Psoas muscle (tissue), 8 donors: ENCODE results near the gene ZNRD2. TPM values are rescaled to one million over a fixed set of nuclear protein-coding genes. Genes with fewer than 3 reads are reported as not detected.

Experiments
- ATAC-seq, 4 donors: fragments of 200-7000 bp; cut with Tn5 transposase; one replicate each; pipeline ENCODE4 v1.9.1; 2020; ENCODE audit warnings: moderate library complexity in 3 of 4, mild to moderate bottlenecking in 2 of 4
- DNase-seq, 2 donors: peaks; one replicate each; pipeline ENCODE4 v3.0.0-alpha.2; 2020
- H3K27ac ChIP-seq: fragments of 200-600 bp; one replicate; pipeline ENCODE4 v1.8.0; 2022
- H3K27me3 ChIP-seq, 3 donors: fragments of 200-600 bp in 1 of 3; one replicate each; pipeline versions ENCODE4 v1.6.1 to v1.8.0; 2013 to 2022; ENCODE audit warnings: low read length in 2 of 3, mild to moderate bottlenecking in 2 of 3, moderate library complexity in 1 of 3; ENCODE audit not compliant: insufficient read depth in 3 of 3
- H3K36me3 ChIP-seq, 2 donors: fragments of 200-600 bp in 1 of 2; one replicate each; pipeline versions ENCODE4 v1.6.1 to v1.8.0; 2013 to 2022; ENCODE audit warnings: low read depth in 1 of 2, mild to moderate bottlenecking in 1 of 2, moderate library complexity in 1 of 2; ENCODE audit not compliant: insufficient read depth in 1 of 2
- H3K4me1 ChIP-seq: fragments of 200-600 bp; one replicate; pipeline ENCODE4 v1.8.0; 2022
- H3K4me3 ChIP-seq: fragments of 200-600 bp; one replicate; pipeline ENCODE4 v1.8.0; 2022; ENCODE audit warnings: mild to moderate bottlenecking
- H3K9me3 ChIP-seq: fragments of 200-600 bp; one replicate; pipeline ENCODE4 v1.8.0; 2022
- CTCF ChIP-seq: fragments of 200-600 bp; IDR thresholded peaks from one replicate; pipeline ENCODE4 v1.8.0; 2022; ENCODE audit warnings: antibody characterized with exemption
- WGBS, 3 donors: extraction: QIAGEN DNeasy Blood & Tissue Kit; methylation state at CpG; one replicate each; pipeline versions ENCODE4 v1.1.6 to v1.1.7; 2013; 5-methylcytosine and 5-hydroxymethylcytosine counted together
- intact Hi-C, 2 donors: fragments of 100-400 bp; cut with DNase I; formaldehyde crosslinking; loops; one replicate each; pipeline versions ENCODE4 v1.11.0 to v1.14.2; 2022
- polyA plus RNA-seq, 3 donors: library from polyadenylated mRNA; stranded (reverse); fragments of 200-250 nt; gene quantifications; one replicate each; pipeline ENCODE4 v1.2.3, GENCODE V29; 2013
- total RNA-seq, 4 donors: library from RNA; stranded (reverse); fragmentation: NEBNext Ultra II Directional in 2 of 4; extraction: Animal tissue kit (Norgen Biotek cat#: 25700) in 2 of 4; gene quantifications; one replicate each; pipeline versions ENCODE4 v1.2.1 to v1.2.4, GENCODE V29; 2021 to 2023
- donor health status: healthy with polysubstance abuse.
- donor health status: DM: no; HTN: no; CAD: no; lungs with moderate emphysema.
- donor health status: Bipolar disorder and iron deficiency.
- donor health status: healthy.
- donor health status: DM: yes; HTN: yes; CAD: no.
- donor health status: DM: no; HTN: no; CAD: no.
- donor health status: DM: no; HTN: no; CAD: no.
- donor health status: DM: yes; HTN: yes; CAD: no.

The ZNRD2 gene
- total and polyA plus RNA-seq, 7 donors, result 31.6 to 118 (median 43.5) TPM

DNA sequence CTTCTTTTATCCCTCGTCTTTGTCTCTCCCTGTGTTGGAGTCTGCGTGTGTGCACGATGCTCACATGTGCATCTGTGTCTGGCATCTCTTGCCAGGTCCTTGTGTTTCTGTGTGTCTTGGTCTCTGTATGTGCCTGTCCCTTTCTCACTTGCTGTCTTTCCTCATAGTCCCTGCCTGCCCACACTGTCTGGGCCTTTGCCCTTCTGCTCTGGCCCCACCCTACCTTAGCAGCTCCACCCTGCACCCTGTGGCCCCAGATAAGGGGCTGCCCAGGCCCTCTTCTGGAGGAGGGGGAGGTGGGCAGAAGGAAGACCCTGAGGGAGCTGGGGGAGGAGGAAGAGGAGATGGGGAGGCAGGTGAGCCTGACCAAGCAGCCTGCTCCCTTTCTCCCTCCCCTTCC, 8.4 kb downstream of the ZNRD2 start:
- WGBS, 3 donors, result 46 to 73% (median 63%) methylated on average over 3 of the region's 3 CpGs
- Histone ChIP-seq H3K36me3 (peaks cover 6 to 56% of the 10 kb centered on the region in 2 donors), H3K27me3 (no peaks in the 10 kb centered on the region), H3K27ac (peak overlapping the region; percentile 98), H3K4me1 (peaks cover 55% of the 10 kb centered on the region), H3K4me3 (peak overlapping the region; percentile 99), H3K9me3 (no peaks in the 10 kb centered on the region)
- intact Hi-C loops, result no loop called here
- no peak for ATAC-seq
- no peak for TF ChIP-seq CTCF
- no peak for DNase-seq

DNA sequence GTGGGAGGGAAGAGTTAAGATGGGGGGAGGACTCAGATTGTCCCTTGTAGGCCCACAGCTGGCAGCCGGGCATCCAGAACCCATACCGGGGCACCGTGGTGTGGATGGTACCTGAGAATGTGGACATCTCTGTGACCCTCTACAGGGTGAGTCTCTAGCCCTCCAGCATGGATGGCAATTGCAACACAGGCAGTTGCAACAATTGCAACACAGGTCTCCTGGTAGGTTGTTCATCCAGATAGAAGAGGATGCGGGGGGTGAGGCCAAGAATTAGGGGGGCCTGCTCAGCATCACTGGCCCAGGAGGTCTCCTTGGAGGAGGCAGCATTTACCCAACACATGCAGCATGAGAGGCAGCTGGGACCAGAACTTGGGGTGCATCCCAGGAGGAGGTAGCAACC, 9.0 kb downstream of the ZNRD2 start:
- Histone ChIP-seq H3K27me3 (no peaks in the 10 kb centered on the region), H3K9me3 (no peaks in the 10 kb centered on the region), H3K36me3 (peaks cover 6 to 60% of the 10 kb centered on the region in 2 donors), H3K4me1 (peaks cover 57% of the 10 kb centered on the region), H3K27ac (no peak overlapping the region), H3K4me3 (no peak overlapping the region)
- TF ChIP-seq CTCF, result no peak
- ATAC-seq (no peak), DNase-seq (no peak)
- intact Hi-C loops, result no loop called here
- WGBS, 3 donors, result 77 to 97% (median 84%) methylated on average over 4 of the region's 4 CpGs

GRCh38 chr11:65580031-65580692, 9.9 kb downstream of the ZNRD2 start:
- no peak for DNase-seq
- no peak for ATAC-seq
- no peak for TF ChIP-seq CTCF
- peak overlapping the region; percentile 76 for H3K27ac ChIP-seq
- intact Hi-C loops, result no loop called here
- no peak overlapping the region for H3K4me3 ChIP-seq
- peaks cover 6 to 68% of the 10 kb centered on the region in 2 donors for H3K36me3 ChIP-seq
- H3K4me1 ChIP-seq, result peaks cover 54% of the 10 kb centered on the region
- 79 to 91% (median 87%) methylated on average over 19 of the region's 19 CpGs for WGBS, 3 donors
- no peaks in the 10 kb centered on the region for H3K9me3 ChIP-seq
- H3K27me3 ChIP-seq, result no peaks in the 10 kb centered on the region

DNA sequence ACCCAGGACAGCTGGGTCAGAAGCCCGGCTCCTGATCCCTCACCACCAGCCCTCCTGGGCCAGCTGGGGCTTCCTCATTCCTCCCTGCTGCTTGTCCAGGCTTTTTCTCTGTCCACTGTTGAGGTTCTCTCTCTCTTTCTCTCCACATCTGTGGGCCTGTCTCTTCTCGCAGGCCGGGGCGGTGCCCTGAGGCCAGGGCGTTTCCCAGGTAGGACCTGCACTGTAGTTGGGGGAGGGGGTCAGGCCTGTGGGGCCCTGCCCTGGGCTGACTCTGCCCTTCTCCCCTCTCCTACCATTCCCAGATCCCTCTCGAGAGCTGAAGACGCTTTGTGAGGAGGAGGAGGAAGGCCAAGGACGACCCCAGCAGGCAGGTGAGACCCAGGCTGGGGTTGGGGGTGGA, 10.5 kb downstream of the ZNRD2 start:
- Histone ChIP-seq H3K36me3 (peaks cover 6 to 73% of the 10 kb centered on the region in 2 donors), H3K27ac (peak overlapping the region; percentile 76), H3K4me3 (no peak overlapping the region), H3K27me3 (no peaks in the 10 kb centered on the region), H3K4me1 (peaks cover 54% of the 10 kb centered on the region), H3K9me3 (no peaks in the 10 kb centered on the region)
- intact Hi-C loops, result no loop called here
- no peak for TF ChIP-seq CTCF
- ATAC-seq (no peak), DNase-seq (no peak)
- WGBS, 3 donors, result 92 to 100% (median 94%) methylated on average over 6 to 8 of the region's 8 CpGs

DNA sequence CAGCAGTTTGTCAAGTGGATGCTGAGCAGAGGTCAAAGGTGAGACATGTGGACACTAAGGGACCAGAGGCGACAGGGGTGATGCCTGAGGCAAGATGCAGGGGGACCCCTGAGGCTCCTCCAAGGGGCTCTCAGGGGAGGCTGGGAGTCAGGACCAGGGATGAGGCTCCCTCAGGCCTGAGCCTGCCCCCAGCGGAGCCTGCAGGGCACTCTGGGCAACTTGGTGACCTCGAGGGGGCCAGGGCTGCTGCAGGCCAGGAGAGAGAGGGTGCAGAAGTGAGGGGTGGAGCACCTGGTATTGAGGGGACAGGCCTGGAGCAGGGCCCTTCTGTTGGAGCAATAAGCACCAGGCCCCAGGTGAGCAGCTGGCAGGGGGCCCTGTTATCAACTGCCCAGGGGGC, 11.7 kb downstream of the ZNRD2 start:
- intact Hi-C loops, result no loop called here
- H3K4me1 ChIP-seq, result peaks cover 66% of the 10 kb centered on the region
- TF ChIP-seq CTCF, result no peak

More for the DNA sequence above, 11.7 kb downstream of the ZNRD2 start:
- Histone ChIP-seq H3K36me3 (peaks cover 6 to 82% of the 10 kb centered on the region in 2 donors), H3K27ac (peak overlapping the region; percentile 76), H3K4me3 (no peak overlapping the region), H3K27me3 (no peaks in the 10 kb centered on the region), H3K9me3 (no peaks in the 10 kb centered on the region)
- ATAC-seq, result no peak
- no peak for DNase-seq
- 87 to 95% (median 89%) methylated on average over 3 of the region's 3 CpGs for WGBS, 3 donors
